ENCODE results near the gene CYP26B1.

Gene CYP26B1

DNA sequence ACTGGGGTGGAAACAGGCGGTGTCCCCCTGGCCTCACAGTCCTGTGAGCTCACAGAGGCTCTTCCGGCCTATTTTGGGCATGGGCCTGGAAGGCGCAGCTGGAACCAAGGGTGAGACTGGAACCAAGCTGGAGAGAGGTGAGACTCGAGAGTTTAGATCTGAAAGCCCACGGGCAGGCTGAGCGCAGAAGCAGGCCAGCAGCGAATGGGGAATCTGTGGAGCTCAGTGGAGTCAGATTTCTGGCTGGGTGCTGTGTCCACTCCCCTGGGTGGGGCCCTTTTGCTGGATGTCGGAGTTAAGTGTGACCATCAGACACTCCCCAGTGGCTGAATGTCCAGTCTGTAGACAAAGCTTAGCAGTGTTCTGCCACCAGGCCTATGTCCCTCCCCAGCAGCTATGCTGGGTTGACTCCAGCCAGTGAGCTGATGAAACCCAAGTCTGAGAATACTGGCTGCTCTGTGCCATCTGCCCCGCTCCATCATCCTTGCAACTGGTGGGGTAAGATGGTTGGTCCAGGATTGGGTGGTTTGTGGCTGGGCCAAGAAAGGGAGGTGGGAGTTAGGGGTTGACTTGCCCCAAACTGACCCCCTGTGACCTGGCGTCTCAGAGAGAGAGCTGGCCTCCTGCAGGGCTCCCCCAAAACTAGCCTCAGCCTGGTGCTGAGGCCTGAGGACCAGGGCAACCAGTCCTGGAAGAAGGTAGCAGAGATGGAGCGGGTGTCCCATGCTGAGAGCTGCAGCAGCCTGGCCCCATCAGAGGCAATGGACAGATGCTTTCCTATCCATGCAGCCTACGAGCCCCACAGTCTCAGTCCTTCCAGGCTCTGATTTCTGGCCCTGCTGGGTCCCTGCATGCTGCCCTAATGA lies 34.4 kb downstream of the CYP26B1 start:
- H4K20me1 ChIP-seq (ENCODE audit: insufficient read depth, low read length) = no peaks in the 10 kb centered on the region
- no peak for DNase-seq
- no peak overlapping the region for H3K4me3 ChIP-seq (ENCODE audit: low read length)
- no peak overlapping the region for H3K9ac ChIP-seq (ENCODE audit: low read length)
- TF ChIP-seq EZH2 (optimal IDR thresholded peaks at IDR 0.05; ENCODE audit: low read depth, low read length) = no peak
- TF ChIP-seq, protein P1, sequence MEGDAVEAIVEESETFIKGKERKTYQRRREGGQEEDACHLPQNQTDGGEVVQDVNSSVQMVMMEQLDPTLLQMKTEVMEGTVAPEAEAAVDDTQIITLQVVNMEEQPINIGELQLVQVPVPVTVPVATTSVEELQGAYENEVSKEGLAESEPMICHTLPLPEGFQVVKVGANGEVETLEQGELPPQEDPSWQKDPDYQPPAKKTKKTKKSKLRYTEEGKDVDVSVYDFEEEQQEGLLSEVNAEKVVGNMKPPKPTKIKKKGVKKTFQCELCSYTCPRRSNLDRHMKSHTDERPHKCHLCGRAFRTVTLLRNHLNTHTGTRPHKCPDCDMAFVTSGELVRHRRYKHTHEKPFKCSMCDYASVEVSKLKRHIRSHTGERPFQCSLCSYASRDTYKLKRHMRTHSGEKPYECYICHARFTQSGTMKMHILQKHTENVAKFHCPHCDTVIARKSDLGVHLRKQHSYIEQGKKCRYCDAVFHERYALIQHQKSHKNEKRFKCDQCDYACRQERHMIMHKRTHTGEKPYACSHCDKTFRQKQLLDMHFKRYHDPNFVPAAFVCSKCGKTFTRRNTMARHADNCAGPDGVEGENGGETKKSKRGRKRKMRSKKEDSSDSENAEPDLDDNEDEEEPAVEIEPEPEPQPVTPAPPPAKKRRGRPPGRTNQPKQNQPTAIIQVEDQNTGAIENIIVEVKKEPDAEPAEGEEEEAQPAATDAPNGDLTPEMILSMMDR (IDR thresholded peaks at IDR 0.05; ENCODE audit: low read length) = no peak
- no peak overlapping the region for H3K4me2 ChIP-seq (ENCODE audit: low read depth, low read length)
- no peaks in the 10 kb centered on the region for H3K9me2 ChIP-seq (replicated peaks; ENCODE audit: insufficient read depth, low read length)
- no peaks in the 10 kb centered on the region for H3K79me2 ChIP-seq (ENCODE audit: low read length)
- H3K36me3 ChIP-seq (replicated peaks; ENCODE audit: insufficient read depth, low read length) = no peaks in the 10 kb centered on the region
- no peak overlapping the region for H2AFZ ChIP-seq (ENCODE audit: low read length)
- H3K27ac ChIP-seq (ENCODE audit: low read length) = no peak overlapping the region
- H3K4me1 ChIP-seq (ENCODE audit: low read length) = no peaks in the 10 kb centered on the region
- no peaks in the 10 kb centered on the region for H3K9me3 ChIP-seq (replicated peaks; ENCODE audit: insufficient read depth, low read length)
- no peaks in the 10 kb centered on the region for H3K27me3 ChIP-seq (replicated peaks; ENCODE audit: insufficient read depth, low read length)
- no peaks in the 10 kb centered on the region for H3F3A ChIP-seq (ENCODE audit: insufficient read depth, low read length)

DNA sequence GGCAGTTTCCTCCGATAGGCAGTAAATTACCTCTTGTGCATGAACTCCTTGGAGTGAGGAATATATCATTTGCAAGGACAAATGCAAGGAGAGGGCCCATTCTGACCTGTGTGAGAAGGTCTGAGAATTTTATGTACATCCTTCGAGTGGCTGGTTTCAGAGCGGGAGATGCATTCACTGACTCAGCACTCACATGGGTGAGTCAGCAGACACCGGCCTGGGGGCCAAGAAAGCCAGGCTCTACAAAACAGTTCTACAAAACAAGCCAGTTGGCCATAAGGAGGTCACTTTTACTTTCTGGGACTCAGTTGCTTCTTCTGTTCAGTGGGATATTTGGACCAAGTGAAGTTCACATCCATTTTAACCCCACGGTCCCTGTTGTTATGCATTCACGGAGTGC lies 35.3 kb downstream of the CYP26B1 start:
- H4K20me1 ChIP-seq (ENCODE audit: insufficient read depth, low read length) = no peaks in the 10 kb centered on the region
- H2AFZ ChIP-seq (ENCODE audit: low read length) = no peak overlapping the region
- H3K9me2 ChIP-seq (replicated peaks; ENCODE audit: insufficient read depth, low read length) = no peaks in the 10 kb centered on the region
- H3K27me3 ChIP-seq (replicated peaks; ENCODE audit: insufficient read depth, low read length) = no peaks in the 10 kb centered on the region
- H3K4me3 ChIP-seq (ENCODE audit: low read length) = no peak overlapping the region
- no peak overlapping the region for H3K9ac ChIP-seq (ENCODE audit: low read length)
- H3K27ac ChIP-seq (ENCODE audit: low read length) = no peak overlapping the region
- H3F3A ChIP-seq (ENCODE audit: insufficient read depth, low read length) = no peaks in the 10 kb centered on the region
- TF ChIP-seq EZH2phosphoT487 (IDR thresholded peaks at IDR 0.05; ENCODE audit: low read length) = no peak
- TF ChIP-seq, protein P1 (IDR thresholded peaks at IDR 0.05; ENCODE audit: low read length) = no peak
- TF ChIP-seq EZH2 (optimal IDR thresholded peaks at IDR 0.05; ENCODE audit: low read depth, low read length) = no peak
- H3K36me3 ChIP-seq (replicated peaks; ENCODE audit: insufficient read depth, low read length) = no peaks in the 10 kb centered on the region
- no peaks in the 10 kb centered on the region for H3K79me2 ChIP-seq (ENCODE audit: low read length)
- DNase-seq = no peak
- no peak overlapping the region for H3K4me2 ChIP-seq (ENCODE audit: low read depth, low read length)
- H3K4me1 ChIP-seq (ENCODE audit: low read length) = no peaks in the 10 kb centered on the region
- H3K9me3 ChIP-seq (replicated peaks; ENCODE audit: insufficient read depth, low read length) = no peaks in the 10 kb centered on the region

DNA sequence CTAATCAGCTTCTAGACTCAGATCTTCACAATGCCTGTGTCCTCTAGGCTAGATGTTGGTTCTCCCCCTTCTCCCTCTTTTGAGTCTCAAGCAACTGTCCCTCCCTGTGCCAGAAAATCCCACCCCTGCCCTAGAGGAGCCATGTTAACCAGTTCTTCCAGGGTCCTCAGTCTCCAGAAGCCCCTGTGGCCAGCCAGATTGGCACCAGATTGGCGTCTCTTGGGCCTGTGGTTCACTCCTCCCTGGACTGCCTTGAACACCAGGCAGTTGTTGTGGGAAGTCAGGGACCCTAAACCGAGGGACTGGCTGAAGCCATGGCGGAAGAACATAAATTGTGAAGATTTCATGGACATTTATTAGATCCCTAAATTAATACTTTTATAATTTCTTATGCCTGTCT lies 36.6 kb downstream of the CYP26B1 start:
- Histone ChIP-seq H3K4me2 (ENCODE audit: low read depth, low read length) (no peak overlapping the region), H3F3A (ENCODE audit: insufficient read depth, low read length) (no peaks in the 10 kb centered on the region), H4K20me1 (ENCODE audit: insufficient read depth, low read length) (no peaks in the 10 kb centered on the region), H3K9me2 (replicated peaks; ENCODE audit: insufficient read depth, low read length) (no peaks in the 10 kb centered on the region), H3K79me2 (ENCODE audit: low read length) (no peaks in the 10 kb centered on the region), H2AFZ (ENCODE audit: low read length) (no peak overlapping the region), H3K27me3 (replicated peaks; ENCODE audit: insufficient read depth, low read length) (no peaks in the 10 kb centered on the region), H3K27ac (ENCODE audit: low read length) (no peak overlapping the region), H3K4me3 (ENCODE audit: low read length) (no peak overlapping the region), H3K9me3 (replicated peaks; ENCODE audit: insufficient read depth, low read length) (no peaks in the 10 kb centered on the region), H3K9ac (ENCODE audit: low read length) (no peak overlapping the region), H3K4me1 (ENCODE audit: low read length) (no peaks in the 10 kb centered on the region), H3K36me3 (replicated peaks; ENCODE audit: insufficient read depth, low read length) (no peaks in the 10 kb centered on the region)
- no peak for DNase-seq
- TF ChIP-seq EZH2phosphoT487 (IDR thresholded peaks at IDR 0.05; ENCODE audit: low read length) (no peak), EZH2 (optimal IDR thresholded peaks at IDR 0.05; ENCODE audit: low read depth, low read length) (no peak)
- TF ChIP-seq, protein P1 (IDR thresholded peaks at IDR 0.05; ENCODE audit: low read length) = no peak

All from MM.1S (cell line).